H1 (cell line): ENCODE data around the gene ISX. TPM values are rescaled to one million over a fixed set of nuclear protein-coding genes. Genes with fewer than 3 reads are reported as not detected.

Source experiments
- CTCF ChIA-PET: fragments of 300-600 bp; sonication (Branson Sonifier 250); formaldehyde crosslinking; loops from one replicate; lab custom pipeline; 2021; ENCODE audit not compliant: partially characterized antibody; lab: Charles Lee
- POLR2A ChIA-PET: fragments of 300-600 bp; sonication (Branson Sonifier 250); formaldehyde crosslinking; loops from one replicate; lab custom pipeline; 2021; ENCODE audit warnings: inconsistent platforms; ENCODE audit not compliant: partially characterized antibody; lab: Charles Lee
- DNase-seq, 2 experiments: peaks; one replicate each; pipeline versions ENCODE4 v3.0.0 to v3.0.0-alpha.2; 2010 to 2022; ENCODE audit warnings: low spot score in 2 of 2, low read depth in 1 of 2, mixed read lengths in 1 of 2
- FAIRE-seq: peaks from 2 replicates; lab custom pipeline; 2011; peaks lifted over from hg19 to GRCh38; lab: Jason Lieb, UNC
- H2AFZ ChIP-seq: 2 replicates; pipeline ENCODE4 v1.8.1; 2012; ENCODE audit warnings: low read length, inconsistent platforms
- H2AK5ac ChIP-seq: 2 replicates; pipeline ENCODE4 v1.6.1; 2013; ENCODE audit warnings: low read depth, low read length
- H2BK120ac ChIP-seq: replicated peaks from 2 replicates; pipeline ENCODE3; 2013; ENCODE audit warnings: low read depth, low read length, inconsistent platforms
- H2BK12ac ChIP-seq: 2 replicates; pipeline ENCODE4 v1.6.1; 2013; ENCODE audit warnings: low read depth, low read length
- H2BK15ac ChIP-seq: 2 replicates; pipeline ENCODE4 v1.6.1; 2013; ENCODE audit warnings: low read length
- H2BK20ac ChIP-seq: 2 replicates; pipeline ENCODE4 v1.6.1; 2013; ENCODE audit warnings: low read length
- H2BK5ac ChIP-seq: 2 replicates; pipeline ENCODE4 v1.6.1; 2013; ENCODE audit warnings: low read depth, low read length
- H3K14ac ChIP-seq: 2 replicates; pipeline ENCODE4 v1.6.1; 2013; ENCODE audit warnings: inconsistent platforms; ENCODE audit not compliant: insufficient read length
- H3K18ac ChIP-seq: 2 replicates; pipeline ENCODE4 v1.6.1; 2013; ENCODE audit warnings: low read length; ENCODE audit errors: extremely low read depth
- H3K23ac ChIP-seq: 2 replicates; pipeline ENCODE4 v1.6.1; 2013; ENCODE audit warnings: inconsistent platforms; ENCODE audit not compliant: insufficient read length
- H3K23me2 ChIP-seq: 2 replicates; pipeline ENCODE4 v1.6.1; 2013; ENCODE audit warnings: low read depth, low read length
- H3K27ac ChIP-seq: 2 replicates; pipeline ENCODE4 v1.6.1; 2011; ENCODE audit warnings: low read depth, low read length, inconsistent platforms
- H3K27me3 ChIP-seq, 4 experiments: replicated peaks in 1 of 4; 1 replicate in 1 of 4; 2 replicates in 3 of 4; pipeline versions ENCODE4 v1.6.1 to v1.8.1; 2011 to 2013; ENCODE audit warnings: low read length in 3 of 4, mild to moderate bottlenecking in 3 of 4, inconsistent platforms in 2 of 4, mixed read lengths in 2 of 4, moderate library complexity in 1 of 4; ENCODE audit not compliant: control insufficient read depth in 3 of 4, insufficient read depth in 3 of 4; ENCODE audit errors: extremely low read depth in 1 of 4
- H3K36me3 ChIP-seq, 4 experiments: 2 replicates each; pipeline versions ENCODE4 v1.6.1 to v1.8.1; 2011 to 2013; ENCODE audit warnings: mild to moderate bottlenecking in 4 of 4, low read length in 3 of 4, moderate library complexity in 2 of 4, control low read depth in 1 of 4, inconsistent platforms in 1 of 4; ENCODE audit not compliant: insufficient read depth in 4 of 4, control insufficient read depth in 2 of 4
- H3K4ac ChIP-seq: replicated peaks from 2 replicates; pipeline ENCODE3; 2013; ENCODE audit warnings: low read length, low read depth, mixed read lengths, inconsistent platforms; ENCODE audit not compliant: insufficient read length
- H3K4me1 ChIP-seq, 4 experiments: replicated peaks in 1 of 4; 1 replicate in 1 of 4; 2 replicates in 3 of 4; pipeline versions ENCODE4 v1.6.1 to v1.8.1; 2011 to 2013; ENCODE audit warnings: low read length in 3 of 4, inconsistent platforms in 2 of 4, mixed read lengths in 1 of 4; ENCODE audit not compliant: insufficient read depth in 4 of 4, control insufficient read depth in 3 of 4
- H3K4me2 ChIP-seq, 2 experiments: 2 replicates each; pipeline versions ENCODE4 v1.6.1 to v1.8.1; 2011 to 2013; ENCODE audit warnings: low read depth in 2 of 2, low read length in 2 of 2, control low read depth in 1 of 2, inconsistent platforms in 1 of 2, mild to moderate bottlenecking in 1 of 2; ENCODE audit not compliant: insufficient read depth in 1 of 2
- H3K4me3 ChIP-seq, 4 experiments: fragments of 200-600, 300-600 bp in 1 of 4; sonication (generic), shearing (Covaris generic), sonication (Bioruptor Twin) in 1 of 4; 2 replicates each; pipeline versions ENCODE4 v1.5.1 to v1.8.1; 2011 to 2016; ENCODE audit warnings: low read length in 4 of 4, low read depth in 3 of 4, control low read depth in 2 of 4, inconsistent platforms in 2 of 4, mild to moderate bottlenecking in 2 of 4, mixed read lengths in 1 of 4, moderate library complexity in 1 of 4; ENCODE audit not compliant: insufficient read depth in 2 of 4; ENCODE audit errors: extremely low read depth in 1 of 4
- H3K56ac ChIP-seq: replicated peaks from 2 replicates; pipeline ENCODE3; 2013; ENCODE audit warnings: low read depth, mild to moderate bottlenecking, mixed read lengths, low read length, inconsistent platforms; ENCODE audit not compliant: insufficient read length
- H3K79me1 ChIP-seq: 2 replicates; pipeline ENCODE4 v1.6.1; 2013; ENCODE audit warnings: low read depth, low read length, control low read depth
- H3K79me2 ChIP-seq, 2 experiments: 2 replicates each; pipeline versions ENCODE4 v1.6.1 to v1.8.1; 2012 to 2013; ENCODE audit warnings: low read length in 2 of 2, mild to moderate bottlenecking in 2 of 2, inconsistent platforms in 1 of 2; ENCODE audit not compliant: insufficient read depth in 2 of 2, control insufficient read depth in 1 of 2
- H3K9ac ChIP-seq, 4 experiments: replicated peaks in 1 of 4; 1 replicate in 1 of 4; 2 replicates in 3 of 4; pipeline versions ENCODE4 v1.6.1 to v1.8.1; 2011 to 2013; ENCODE audit warnings: low read depth in 3 of 4, low read length in 3 of 4, control low read depth in 2 of 4, mild to moderate bottlenecking in 2 of 4, moderate library complexity in 2 of 4, inconsistent platforms in 1 of 4; ENCODE audit errors: extremely low read depth in 1 of 4
- H3K9me3 ChIP-seq, 2 experiments: 2 replicates each; pipeline versions ENCODE4 v1.6.1 to v1.8.1; 2012 to 2013; ENCODE audit warnings: mild to moderate bottlenecking in 2 of 2, moderate library complexity in 2 of 2, control low read depth in 1 of 2, inconsistent platforms in 1 of 2, low read depth in 1 of 2, low read length in 1 of 2, mixed read lengths in 1 of 2; ENCODE audit not compliant: insufficient read depth in 2 of 2
- H4K20me1 ChIP-seq, 2 experiments: replicated peaks in 1 of 2; 2 replicates each; pipeline versions ENCODE3 to v1.8.1; 2011 to 2013; ENCODE audit warnings: inconsistent platforms in 2 of 2, low read length in 2 of 2, mild to moderate bottlenecking in 1 of 2; ENCODE audit not compliant: insufficient read depth in 2 of 2, control insufficient read depth in 1 of 2
- H4K5ac ChIP-seq: 2 replicates; pipeline ENCODE4 v1.6.1; 2013; ENCODE audit warnings: low read length, low read depth, mixed read lengths, inconsistent platforms; ENCODE audit not compliant: insufficient read length
- H4K8ac ChIP-seq: 2 replicates; pipeline ENCODE4 v1.8.0; 2013; ENCODE audit warnings: mild to moderate bottlenecking, moderate library complexity, low read length, inconsistent platforms; ENCODE audit not compliant: insufficient read depth; ENCODE audit errors: extremely low read depth
- H4K91ac ChIP-seq: replicated peaks from 2 replicates; pipeline ENCODE3; 2013; ENCODE audit warnings: low read length, mixed read lengths, inconsistent platforms; ENCODE audit not compliant: insufficient read length
- CBX5 ChIP-seq: fragments of 300-800, 300-1000 bp; sonication (generic); IDR thresholded peaks from 2 replicates; pipeline ENCODE4 v1.7.1; 2016; ENCODE audit warnings: antibody characterized with exemption, low read length, low read depth
- CREB1 ChIP-seq: IDR thresholded peaks from 2 replicates; pipeline ENCODE4 v1.6.1; 2012; ENCODE audit warnings: inconsistent platforms
- CTBP2 ChIP-seq: IDR thresholded peaks from 2 replicates; pipeline ENCODE4 v1.7.0; 2011; ENCODE audit warnings: borderline replicate concordance, mild to moderate bottlenecking, moderate library complexity, mixed read lengths, low read length; ENCODE audit not compliant: insufficient read depth, insufficient read length
- GTF2F1 ChIP-seq: IDR thresholded peaks from 2 replicates; pipeline ENCODE4 v1.6.1; 2012; ENCODE audit warnings: low read depth, low read length, improper control_type of control experiment, borderline replicate concordance
- KDM4A ChIP-seq: IDR thresholded peaks from one replicate; pipeline ENCODE4 v1.7.1; 2012; ENCODE audit warnings: low read depth, mild to moderate bottlenecking, moderate library complexity, low read length, inconsistent platforms; ENCODE audit not compliant: severe bottlenecking
- PHF8 ChIP-seq: fragments of 200-600 bp; sonication (generic); conservative IDR thresholded peaks from 2 replicates; pipeline ENCODE4 v1.7.1; 2012; ENCODE audit warnings: low read depth, mild to moderate bottlenecking, inconsistent platforms, low read length, moderate library complexity
- RFX5 ChIP-seq: IDR thresholded peaks from 2 replicates; pipeline ENCODE4 v1.6.1; 2011; ENCODE audit warnings: low read depth, low read length, improper control_type of control experiment, borderline replicate concordance
- RNF2 ChIP-seq: fragments of 200-900, 300-1000 bp; sonication (generic); IDR thresholded peaks from 2 replicates; pipeline ENCODE4 v1.7.1; 2016; ENCODE audit warnings: borderline replicate concordance, low read depth, mild to moderate bottlenecking, antibody characterized with exemption, low read length; ENCODE audit not compliant: poor library complexity, severe bottlenecking; ENCODE audit errors: missing control alignments
- SIX5 ChIP-seq: IDR thresholded peaks from 2 replicates; pipeline ENCODE4 v1.6.1; 2011; ENCODE audit warnings: mild to moderate bottlenecking, low read depth, low read length
- SP4 ChIP-seq: IDR thresholded peaks from 2 replicates; pipeline ENCODE4 v1.6.1; 2012; ENCODE audit warnings: low read length, inconsistent platforms
- SUZ12 ChIP-seq: fragments of 200-600 bp; sonication (generic); IDR thresholded peaks from 2 replicates; pipeline ENCODE4 v1.6.1; 2012; ENCODE audit warnings: mild to moderate bottlenecking, inconsistent platforms, low read length, moderate library complexity, mixed read lengths
- WGBS, 2 experiments: shearing (Covaris generic) in 1 of 2; methylation state at CpG; one replicate each; pipeline versions ENCODE4 v1.1.6 to v1.1.7; 2013 to 2015; ENCODE audit warnings: low lambda C conversion rate in 2 of 2, mixed read lengths in 2 of 2, inconsistent platforms in 1 of 2, low coverage in 1 of 2, missing lambda C conversion rate in 1 of 2; ENCODE audit not compliant: insufficient replicate concordance in 2 of 2, insufficient coverage in 1 of 2, insufficient read length in 1 of 2; ENCODE audit errors: extremely low coverage in 1 of 2, missing lambda C conversion rate in 1 of 2; 5-methylcytosine and 5-hydroxymethylcytosine counted together
- polyA plus RNA-seq, 7 experiments: library from polyadenylated mRNA; depleted of rRNA in 3 of 7; stranded (reverse) in 5 of 7; unstranded in 2 of 7; fragments of >200 nt in 5 of 7; fragments of 200-250 nt in 2 of 7; gene quantifications; 1 replicate in 5 of 7; 2 replicates in 1 of 7; 4 replicates in 1 of 7; pipeline versions ENCODE4 v1.2.1 to v1.2.3, GENCODE V29; 2011 to 2013; ENCODE audit warnings: missing spikeins in 2 of 7, mixed read lengths in 2 of 7
- total RNA-seq: library from RNA; stranded (reverse); fragmentation: NEBNext Ultra II Directional; extraction: Animal tissue kit (Norgen Biotek cat#: 25700); gene quantifications from 2 replicates; pipeline ENCODE4 v1.2.1, GENCODE V29; 2021
- TF ChIP-seq, protein P1 (sequence below), 3 experiments: IDR thresholded peaks; 1 replicate in 2 of 3; 2 replicates in 1 of 3; pipeline versions ENCODE4 v1.5.1 to v1.6.1; 2011; ENCODE audit warnings: low read length in 3 of 3, mild to moderate bottlenecking in 3 of 3, inconsistent platforms in 2 of 3, low read depth in 1 of 3, moderate library complexity in 1 of 3; ENCODE audit not compliant: insufficient read depth in 1 of 3; ENCODE audit errors: control extremely low read depth in 1 of 3

Gene ISX
- total and polyA plus RNA-seq, 2 of the 8 experiments (the other 6 are each of a cell fraction or from before 2014, with no cell fraction given) = not detected

DNA sequence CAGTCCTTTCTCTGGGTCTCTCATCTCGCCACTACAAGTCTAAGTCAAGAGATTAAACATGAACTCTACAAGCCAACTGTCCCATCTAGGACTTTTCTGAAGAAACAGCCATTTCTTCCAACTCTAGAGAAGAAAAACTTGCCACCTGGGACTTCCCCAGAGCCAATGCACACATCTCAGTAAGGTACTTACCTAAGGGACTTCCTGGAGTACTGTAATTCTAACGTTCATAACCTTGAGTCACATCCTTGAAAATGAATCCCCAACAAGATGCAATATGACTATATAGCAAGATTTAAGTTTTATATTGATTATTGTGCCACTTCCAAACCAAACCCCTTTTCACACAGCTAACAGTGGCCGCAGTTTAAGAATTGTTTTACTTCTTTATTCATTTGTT, 11.9 kb upstream of the ISX start:
- H4K8ac ChIP-seq = no peak overlapping the region
- no peak overlapping the region for H3K14ac ChIP-seq
- no peak overlapping the region for H2BK15ac ChIP-seq
- no peak overlapping the region for H3K56ac ChIP-seq
- no peak for FAIRE-seq
- no peaks in the 10 kb centered on the region for H3K23me2 ChIP-seq
- H2BK12ac ChIP-seq = no peak overlapping the region
- H3K9me3 ChIP-seq = no peaks in the 10 kb centered on the region
- ChIA-PET POLR2A (no interaction called here), CTCF (interaction anchor here (1.3 to 1.4 kb wide), 2 partner anchors 87 to 96 kb away, joined by 3 to 5 read pairs; no protein-coding TSS in a partner anchor)
- no peak overlapping the region for H2AK5ac ChIP-seq
- H4K91ac ChIP-seq = no peak overlapping the region
- no peak overlapping the region for H2BK120ac ChIP-seq
- no peak overlapping the region for H3K27ac ChIP-seq
- no peak overlapping the region for H2BK5ac ChIP-seq
- no peak overlapping the region for H3K4me3 ChIP-seq
- H3K36me3 ChIP-seq = no peaks in the 10 kb centered on the region
- WGBS, 2 experiments = 86% methylated on average over 3 of the region's 3 CpGs; no CpG with 5 or more reads in 1 of the 2 experiments
- no peaks in the 10 kb centered on the region for H3K79me1 ChIP-seq
- H4K20me1 ChIP-seq = no peaks in the 10 kb centered on the region
- H3K4ac ChIP-seq = no peak overlapping the region
- no peak overlapping the region for H3K18ac ChIP-seq
- H4K5ac ChIP-seq = no peak overlapping the region
- no peak overlapping the region for H2BK20ac ChIP-seq
- no peak overlapping the region for H3K23ac ChIP-seq
- no peaks in the 10 kb centered on the region for H3K79me2 ChIP-seq
- no peak overlapping the region for H2AFZ ChIP-seq
- DNase-seq = no peak
- no peaks in the 10 kb centered on the region; a peak in 1 of 7 replicates for H3K4me1 ChIP-seq
- H3K9ac ChIP-seq = no peak overlapping the region
- no peaks in the 10 kb centered on the region for H3K27me3 ChIP-seq
- no peak overlapping the region for H3K4me2 ChIP-seq
- no peak for TF ChIP-seq SP4
- no peak for TF ChIP-seq GTF2F1
- TF ChIP-seq CTBP2 = no peak
- TF ChIP-seq CREB1 = no peak
- no peak for TF ChIP-seq RFX5
- TF ChIP-seq CBX5 = no peak
- no peak for TF ChIP-seq SIX5
- no peak for TF ChIP-seq RNF2
- no peak for TF ChIP-seq KDM4A
- TF ChIP-seq PHF8 = no peak
- TF ChIP-seq, protein P1, sequence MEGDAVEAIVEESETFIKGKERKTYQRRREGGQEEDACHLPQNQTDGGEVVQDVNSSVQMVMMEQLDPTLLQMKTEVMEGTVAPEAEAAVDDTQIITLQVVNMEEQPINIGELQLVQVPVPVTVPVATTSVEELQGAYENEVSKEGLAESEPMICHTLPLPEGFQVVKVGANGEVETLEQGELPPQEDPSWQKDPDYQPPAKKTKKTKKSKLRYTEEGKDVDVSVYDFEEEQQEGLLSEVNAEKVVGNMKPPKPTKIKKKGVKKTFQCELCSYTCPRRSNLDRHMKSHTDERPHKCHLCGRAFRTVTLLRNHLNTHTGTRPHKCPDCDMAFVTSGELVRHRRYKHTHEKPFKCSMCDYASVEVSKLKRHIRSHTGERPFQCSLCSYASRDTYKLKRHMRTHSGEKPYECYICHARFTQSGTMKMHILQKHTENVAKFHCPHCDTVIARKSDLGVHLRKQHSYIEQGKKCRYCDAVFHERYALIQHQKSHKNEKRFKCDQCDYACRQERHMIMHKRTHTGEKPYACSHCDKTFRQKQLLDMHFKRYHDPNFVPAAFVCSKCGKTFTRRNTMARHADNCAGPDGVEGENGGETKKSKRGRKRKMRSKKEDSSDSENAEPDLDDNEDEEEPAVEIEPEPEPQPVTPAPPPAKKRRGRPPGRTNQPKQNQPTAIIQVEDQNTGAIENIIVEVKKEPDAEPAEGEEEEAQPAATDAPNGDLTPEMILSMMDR (IDR thresholded peaks at IDR 0.05; ENCODE audit: control extremely low read depth in 1 of 3, insufficient read depth in 1 of 3, low read depth in 1 of 3, low read length in 3 of 3) = no peak
- TF ChIP-seq SUZ12 = no peak
